NB4 (cell line): Measurements from ENCODE around the gene MOB3C.
A peak's percentile ranks its signal among the peaks of the same experiment; 100 is the strongest.

ENCODE experiments used
- DNase-seq: peaks from one replicate; pipeline ENCODE4 v3.0.0; 2010; ENCODE audit warnings: low read depth
- H3K4me3 ChIP-seq: one replicate; pipeline ENCODE4 v1.5.1; 2011; ENCODE audit warnings: mild to moderate bottlenecking, low read depth, low read length, moderate library complexity
- CTCF ChIP-seq: IDR thresholded peaks from one replicate; pipeline ENCODE4 v1.5.1; 2012; ENCODE audit warnings: low read depth, low read length
- MAX ChIP-seq: IDR thresholded peaks from 2 replicates; pipeline ENCODE4 v1.6.1; 2011; ENCODE audit warnings: low read depth, low read length
- MYC ChIP-seq: IDR thresholded peaks from 2 replicates; pipeline ENCODE4 v1.6.1; 2011; ENCODE audit warnings: low read depth, low read length
- POLR2A ChIP-seq: IDR thresholded peaks from 2 replicates; pipeline ENCODE4 v1.6.1; 2011; ENCODE audit warnings: mild to moderate bottlenecking; ENCODE audit not compliant: insufficient read length; ENCODE audit errors: extremely low read depth

The MOB3C gene

GRCh38 chr1:46614604-46614984, 2.0 kb downstream of the MOB3C start:
- H3K4me3 ChIP-seq: no peak overlapping the region
- no peak for DNase-seq
- TF ChIP-seq MAX (no peak), CTCF (no peak), POLR2A (no peak), MYC (no peak)

- H3K4me3 ChIP-seq: no peak overlapping the region
- TF ChIP-seq MAX: no peak
- TF ChIP-seq POLR2A: no peak
- TF ChIP-seq CTCF: no peak
- no peak for TF ChIP-seq MYC
- peak; percentile 77 for DNase-seq
Observed at GRCh38 chr1:46613661-46614603, 2.7 kb downstream of the MOB3C start.

- TF ChIP-seq MAX: no peak
- TF ChIP-seq MYC: no peak
- H3K4me3 ChIP-seq: no peak overlapping the region
Observed at GRCh38 chr1:46612937-46613660, 3.5 kb downstream of the MOB3C start.

GRCh38 chr1:46611691-46612221, 4.9 kb downstream of the MOB3C start:
- DNase-seq: peak; percentile 44
- no peak overlapping the region for H3K4me3 ChIP-seq
- TF ChIP-seq CTCF: no peak
- no peak for TF ChIP-seq MAX
- no peak for TF ChIP-seq POLR2A
- TF ChIP-seq MYC: no peak

More at GRCh38 chr1:46612937-46613660, 3.5 kb downstream of the MOB3C start:
- DNase-seq: no peak

GRCh38 chr1:46607345-46608130, 9.1 kb downstream of the MOB3C start:
- TF ChIP-seq MYC (no peak), MAX (no peak), CTCF (no peak), POLR2A (no peak)
- no peak overlapping the region for H3K4me3 ChIP-seq
- no peak for DNase-seq
